Measurements from ENCODE around the gene NPY4R.
"Not testable (repeated sequence)": the region's sequence is repeated elsewhere in the genome, so short reads cannot be mapped to it uniquely, and the experiment has no call there.

The NPY4R gene

DNA sequence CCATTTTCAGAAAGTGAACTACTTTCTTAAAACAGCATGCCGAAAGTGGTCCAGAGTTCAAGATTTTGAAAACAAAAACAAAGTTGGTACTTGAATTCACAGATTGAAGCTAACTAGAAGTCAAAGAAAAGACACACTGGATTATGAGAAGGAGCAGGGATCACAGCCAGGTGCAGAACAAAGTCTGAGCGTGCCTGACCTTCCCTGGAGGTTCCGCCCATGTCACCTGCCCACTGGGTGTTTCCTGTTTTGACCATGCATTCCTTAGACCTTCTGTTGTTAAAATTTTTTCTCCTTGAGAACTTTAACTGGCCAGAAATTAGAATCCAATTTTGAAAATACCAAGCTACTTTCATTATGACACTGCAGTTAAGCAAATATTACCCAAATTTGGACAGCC, 34.2 kb upstream of the NPY4R start:
- not testable (repeated sequence) for H3K4me2 ChIP-seq (ENCODE audit: low read length); H3K27me3 ChIP-seq (ENCODE audit: low read depth, low read length); H3K36me3 ChIP-seq (replicated peaks; ENCODE audit: low read depth, low read length); H3K4me1 ChIP-seq (ENCODE audit: low read length); H3K9ac ChIP-seq (ENCODE audit: low read length); H3K4me3 ChIP-seq (ENCODE audit: low read length); H3K9me3 ChIP-seq (ENCODE audit: insufficient read depth, low read length); H3K27ac ChIP-seq (ENCODE audit: low read length); H3K79me2 ChIP-seq (ENCODE audit: low read length); H4K20me1 ChIP-seq (ENCODE audit: insufficient read depth, low read length); H2AFZ ChIP-seq (ENCODE audit: low read depth, low read length)

DNA sequence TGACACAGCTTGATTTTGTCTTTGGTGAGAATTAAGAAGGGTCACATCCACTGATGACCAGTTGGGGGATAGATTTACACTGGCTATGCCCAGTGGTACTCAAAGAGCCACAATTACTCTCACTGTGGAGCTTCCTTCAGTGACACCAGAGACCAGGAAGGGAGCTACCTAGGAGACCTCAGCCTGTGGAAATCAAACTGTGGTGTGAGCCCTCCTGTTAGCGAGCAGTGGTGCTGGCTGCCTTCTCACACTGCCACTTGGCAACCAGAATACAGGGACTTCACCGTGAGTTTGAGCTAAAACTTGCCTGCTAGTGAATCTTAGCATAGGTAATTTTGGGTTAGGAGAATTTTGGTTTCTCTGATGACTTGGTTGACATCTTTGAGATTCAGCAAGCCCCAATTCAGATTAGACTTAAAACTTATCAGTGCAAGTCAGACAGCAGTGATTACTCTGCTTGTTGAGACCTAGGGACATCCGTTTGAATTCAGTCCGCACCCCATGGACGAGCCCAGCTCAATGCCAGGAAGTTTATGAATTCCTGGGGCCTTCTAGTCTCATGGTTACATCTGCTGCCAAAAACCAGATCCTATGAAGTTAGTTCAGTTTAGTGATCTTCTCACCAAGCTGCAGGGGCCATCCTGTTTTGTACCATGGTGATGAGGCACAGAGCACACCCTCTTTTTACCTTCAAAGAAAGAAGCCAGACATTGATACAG, 33.4 kb upstream of the NPY4R start:
- not testable (repeated sequence) for H3K4me3 ChIP-seq (ENCODE audit: low read length); H3K9ac ChIP-seq (ENCODE audit: low read length); H3K79me2 ChIP-seq (ENCODE audit: low read length); H3K27ac ChIP-seq (ENCODE audit: low read length); H3K4me1 ChIP-seq (ENCODE audit: low read length); H3K27me3 ChIP-seq (ENCODE audit: low read depth, low read length); H3K4me2 ChIP-seq (ENCODE audit: low read length); H4K20me1 ChIP-seq (ENCODE audit: insufficient read depth, low read length); H3K36me3 ChIP-seq (replicated peaks; ENCODE audit: low read depth, low read length); H3K9me3 ChIP-seq (ENCODE audit: insufficient read depth, low read length); H2AFZ ChIP-seq (ENCODE audit: low read depth, low read length)

DNA sequence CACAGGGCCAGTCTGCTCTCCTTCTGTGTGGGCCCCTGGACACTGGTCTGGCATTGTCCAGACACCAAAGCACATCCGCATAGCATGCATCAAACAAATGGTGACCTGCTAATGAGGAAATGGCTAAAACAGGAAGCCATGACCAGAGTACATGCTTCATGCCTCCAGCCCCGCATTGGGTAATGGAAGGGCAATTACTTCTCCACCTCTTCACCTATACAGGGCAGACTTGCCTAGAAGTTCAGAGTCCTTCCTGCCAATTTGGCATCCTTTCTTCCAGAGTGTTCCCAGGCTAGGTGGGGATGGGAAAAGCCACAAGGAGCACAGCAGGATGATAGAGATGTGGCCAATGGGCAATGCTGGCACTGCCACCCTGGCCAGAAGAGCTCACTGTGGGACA, 32.1 kb upstream of the NPY4R start:
- not testable (repeated sequence) for H4K20me1 ChIP-seq (ENCODE audit: insufficient read depth, low read length)

DNA sequence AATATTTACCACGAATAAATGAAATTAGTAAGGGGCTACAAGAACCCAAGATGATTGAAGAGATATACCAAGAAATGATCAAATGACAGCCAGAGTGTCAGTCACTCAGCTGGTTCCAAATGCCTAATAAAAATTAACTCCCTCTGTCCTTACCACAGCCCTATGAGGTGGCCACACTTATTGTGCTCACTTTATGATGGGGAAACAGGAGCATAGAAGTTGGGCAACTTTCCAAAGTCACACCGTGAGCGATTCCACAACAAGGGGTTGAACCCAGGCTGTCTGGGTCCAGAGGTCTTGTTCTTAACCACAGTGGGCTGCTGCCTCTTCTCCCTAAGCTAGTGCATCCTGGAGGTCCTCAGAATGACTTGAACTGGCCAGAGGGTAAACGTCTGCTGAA, 31.6 kb upstream of the NPY4R start:
- H3K4me2 ChIP-seq (ENCODE audit: low read length); H3K36me3 ChIP-seq (replicated peaks; ENCODE audit: low read depth, low read length); H3K4me1 ChIP-seq (ENCODE audit: low read length); H3K27me3 ChIP-seq (ENCODE audit: low read depth, low read length); H2AFZ ChIP-seq (ENCODE audit: low read depth, low read length); H3K79me2 ChIP-seq (ENCODE audit: low read length); H3K27ac ChIP-seq (ENCODE audit: low read length); H3K9me3 ChIP-seq (ENCODE audit: insufficient read depth, low read length); H3K9ac ChIP-seq (ENCODE audit: low read length); H3K4me3 ChIP-seq (ENCODE audit: low read length); H4K20me1 ChIP-seq (ENCODE audit: insufficient read depth, low read length): not testable (repeated sequence)

More for the DNA sequence above, 32.1 kb upstream of the NPY4R start:
- H3K27ac ChIP-seq (ENCODE audit: low read length); H3K4me3 ChIP-seq (ENCODE audit: low read length); H3K4me2 ChIP-seq (ENCODE audit: low read length); H3K27me3 ChIP-seq (ENCODE audit: low read depth, low read length); H2AFZ ChIP-seq (ENCODE audit: low read depth, low read length); H3K79me2 ChIP-seq (ENCODE audit: low read length); H3K9ac ChIP-seq (ENCODE audit: low read length); H3K4me1 ChIP-seq (ENCODE audit: low read length); H3K9me3 ChIP-seq (ENCODE audit: insufficient read depth, low read length); H3K36me3 ChIP-seq (replicated peaks; ENCODE audit: low read depth, low read length): not testable (repeated sequence)

DNA sequence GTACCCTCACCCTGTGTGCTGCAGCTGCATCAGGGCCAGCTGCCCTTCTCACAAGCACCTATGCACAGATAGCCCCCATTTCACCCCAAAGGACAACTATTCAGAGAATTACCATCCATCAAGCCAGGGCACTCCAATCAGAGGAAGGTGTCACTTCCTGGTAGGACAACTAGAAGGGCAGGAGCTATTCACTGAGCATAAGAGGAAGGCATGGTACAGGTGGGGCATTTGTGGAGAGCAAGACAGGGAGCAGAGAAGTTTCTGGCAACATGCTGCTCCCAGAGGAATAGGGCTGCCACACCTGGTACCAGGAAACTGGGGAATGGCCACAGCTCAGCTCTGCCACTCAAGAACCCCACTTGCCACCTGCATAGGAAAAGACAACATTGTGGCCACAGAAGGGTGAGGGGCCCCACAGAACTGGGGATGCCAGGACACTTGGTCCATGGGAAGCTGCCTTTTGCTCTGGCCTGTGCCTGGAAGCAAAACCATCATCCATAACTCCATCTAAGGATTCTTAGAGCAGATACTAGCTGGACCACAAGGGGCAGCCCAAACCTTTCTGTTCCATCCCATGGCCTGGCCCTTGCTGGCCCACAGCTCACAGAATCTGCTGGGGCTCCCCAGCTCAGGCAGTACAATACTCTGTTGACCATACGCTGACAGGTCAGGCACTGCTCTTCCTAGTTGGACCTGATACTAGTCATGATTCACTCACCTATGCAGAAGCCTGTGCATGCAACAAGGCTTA, 25.8 kb upstream of the NPY4R start:
- not testable (repeated sequence) for H3K36me3 ChIP-seq (replicated peaks; ENCODE audit: low read depth, low read length); H3K4me3 ChIP-seq (ENCODE audit: low read length); H3K27me3 ChIP-seq (ENCODE audit: low read depth, low read length); H3K9ac ChIP-seq (ENCODE audit: low read length); H4K20me1 ChIP-seq (ENCODE audit: insufficient read depth, low read length); H2AFZ ChIP-seq (ENCODE audit: low read depth, low read length); H3K4me1 ChIP-seq (ENCODE audit: low read length); H3K79me2 ChIP-seq (ENCODE audit: low read length); H3K27ac ChIP-seq (ENCODE audit: low read length); H3K4me2 ChIP-seq (ENCODE audit: low read length); H3K9me3 ChIP-seq (ENCODE audit: insufficient read depth, low read length)

DNA sequence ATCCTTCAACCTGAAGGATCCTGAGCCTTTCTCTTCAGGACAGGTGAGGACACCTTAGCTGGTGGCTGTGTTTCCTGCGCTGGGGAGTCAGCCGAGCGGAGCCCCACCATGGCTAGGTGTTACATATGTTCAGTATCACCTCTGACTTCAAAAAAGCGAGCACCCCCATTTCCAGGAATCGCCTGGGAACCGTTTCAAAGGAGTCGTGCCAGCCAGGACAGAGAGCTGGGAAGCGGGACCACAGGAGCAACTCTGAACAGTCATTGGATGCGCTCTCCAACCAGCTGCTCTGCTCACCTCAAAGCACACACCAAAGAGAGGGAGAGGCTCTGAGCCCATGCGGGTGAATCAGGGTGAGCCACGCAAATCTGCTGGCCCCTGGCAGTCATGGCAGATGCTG, 24.5 kb upstream of the NPY4R start:
- H3K27me3 ChIP-seq (ENCODE audit: low read depth, low read length); H2AFZ ChIP-seq (ENCODE audit: low read depth, low read length); H3K4me2 ChIP-seq (ENCODE audit: low read length): not testable (repeated sequence)

DNA sequence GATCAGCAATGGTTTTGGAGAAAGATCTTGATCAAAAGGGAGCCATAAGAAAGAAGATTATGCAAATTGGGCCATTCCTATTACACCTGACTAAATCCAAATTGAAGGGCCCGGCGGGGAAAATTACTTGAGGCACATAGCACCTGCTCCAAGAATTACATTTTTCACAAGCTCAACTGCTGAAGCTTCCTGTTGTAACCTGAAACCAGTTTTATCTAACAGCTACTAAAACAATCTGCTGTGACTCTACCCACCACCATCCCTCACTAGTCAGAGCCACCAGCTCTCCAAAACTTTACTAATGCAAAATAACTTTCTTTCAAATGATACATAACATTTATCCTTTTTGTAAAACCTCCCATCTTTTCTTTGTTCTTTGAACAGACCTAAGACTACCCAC, 20.7 kb upstream of the NPY4R start:
- not testable (repeated sequence) for H3K4me2 ChIP-seq (ENCODE audit: low read length); H3K27me3 ChIP-seq (ENCODE audit: low read depth, low read length); H3K9me3 ChIP-seq (ENCODE audit: insufficient read depth, low read length); H2AFZ ChIP-seq (ENCODE audit: low read depth, low read length); H3K4me3 ChIP-seq (ENCODE audit: low read length); H3K79me2 ChIP-seq (ENCODE audit: low read length); H3K4me1 ChIP-seq (ENCODE audit: low read length); H3K9ac ChIP-seq (ENCODE audit: low read length); H4K20me1 ChIP-seq (ENCODE audit: insufficient read depth, low read length); H3K27ac ChIP-seq (ENCODE audit: low read length); H3K36me3 ChIP-seq (replicated peaks; ENCODE audit: low read depth, low read length)

More for the DNA sequence above, 24.5 kb upstream of the NPY4R start:
- H3K27ac ChIP-seq (ENCODE audit: low read length); H3K79me2 ChIP-seq (ENCODE audit: low read length); H3K9me3 ChIP-seq (ENCODE audit: insufficient read depth, low read length); H3K4me1 ChIP-seq (ENCODE audit: low read length); H4K20me1 ChIP-seq (ENCODE audit: insufficient read depth, low read length); H3K4me3 ChIP-seq (ENCODE audit: low read length); H3K36me3 ChIP-seq (replicated peaks; ENCODE audit: low read depth, low read length); H3K9ac ChIP-seq (ENCODE audit: low read length): not testable (repeated sequence)

DNA sequence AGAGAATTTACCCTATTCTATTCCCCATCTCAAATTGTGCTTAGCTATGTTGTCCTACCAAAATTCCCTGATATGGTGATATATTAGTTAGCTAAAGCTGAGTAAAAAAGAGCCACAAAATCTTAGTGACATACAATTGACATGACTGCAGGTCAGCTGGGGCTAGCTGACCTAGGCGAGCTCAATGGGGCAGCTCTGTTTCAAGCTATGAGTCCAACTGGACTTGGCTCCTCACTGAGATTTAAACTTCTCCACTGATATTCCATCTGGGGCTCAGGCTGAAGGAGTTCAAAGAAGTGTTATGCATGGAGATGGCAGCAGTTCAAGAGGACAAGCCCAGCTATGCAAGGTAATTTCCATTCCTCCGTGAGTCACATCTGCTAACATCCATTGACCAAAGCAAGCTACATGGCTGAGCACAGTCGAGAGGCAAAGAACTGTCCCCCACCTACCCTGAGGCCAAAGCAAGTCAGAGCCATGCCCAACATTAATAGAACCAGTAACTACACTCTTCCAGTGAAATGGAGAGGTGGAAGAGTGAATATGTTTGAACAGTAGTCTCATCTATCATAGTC, 9.1 kb upstream of the NPY4R start:
- not testable (repeated sequence) for H3K36me3 ChIP-seq (replicated peaks; ENCODE audit: low read depth, low read length); H3K4me1 ChIP-seq (ENCODE audit: low read length); H3K27me3 ChIP-seq (ENCODE audit: low read depth, low read length); H4K20me1 ChIP-seq (ENCODE audit: insufficient read depth, low read length); H3K27ac ChIP-seq (ENCODE audit: low read length); H3K4me2 ChIP-seq (ENCODE audit: low read length); H3K79me2 ChIP-seq (ENCODE audit: low read length); H3K9me3 ChIP-seq (ENCODE audit: insufficient read depth, low read length); H3K4me3 ChIP-seq (ENCODE audit: low read length); H2AFZ ChIP-seq (ENCODE audit: low read depth, low read length); H3K9ac ChIP-seq (ENCODE audit: low read length)

DNA sequence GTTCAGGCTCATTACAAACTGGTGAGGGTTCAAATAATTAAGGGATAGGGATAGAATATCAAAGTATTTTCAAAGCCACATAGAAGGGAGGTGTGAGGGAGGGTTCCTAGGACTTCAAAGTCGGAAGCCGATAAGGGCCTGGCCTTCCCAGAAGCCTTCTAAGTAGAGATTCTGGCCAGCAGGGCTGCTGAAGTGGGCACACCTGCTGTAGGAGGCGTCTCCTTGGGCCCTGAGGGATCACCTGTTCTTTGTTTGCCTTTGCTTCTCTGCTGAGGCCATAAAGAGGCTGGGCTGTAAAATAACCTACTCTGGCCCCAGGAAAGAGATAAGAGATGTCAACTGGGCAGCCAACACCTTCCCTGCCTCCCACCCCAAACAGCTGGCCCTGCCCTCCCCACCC, 8.0 kb upstream of the NPY4R start:
- not testable (repeated sequence) for H3K4me2 ChIP-seq (ENCODE audit: low read length); H3K27me3 ChIP-seq (ENCODE audit: low read depth, low read length); H2AFZ ChIP-seq (ENCODE audit: low read depth, low read length); H3K36me3 ChIP-seq (replicated peaks; ENCODE audit: low read depth, low read length); H3K9me3 ChIP-seq (ENCODE audit: insufficient read depth, low read length); H3K4me3 ChIP-seq (ENCODE audit: low read length); H3K27ac ChIP-seq (ENCODE audit: low read length); H3K4me1 ChIP-seq (ENCODE audit: low read length); H3K9ac ChIP-seq (ENCODE audit: low read length); H4K20me1 ChIP-seq (ENCODE audit: insufficient read depth, low read length); H3K79me2 ChIP-seq (ENCODE audit: low read length)

Data from OCI-LY3 (cell line).